Fibroblast of lung (primary cell): Measurements from ENCODE around the gene TMEM33. TPM values are rescaled to one million over a fixed set of nuclear protein-coding genes. Genes with fewer than 3 reads are reported as not detected.

Source experiments
- DNase-seq, 2 donors: peaks; one replicate each; pipeline versions ENCODE4 v3.0.0 to v3.0.0-alpha.2; 2010; ENCODE audit warnings: low read depth in 2 of 2
- H2AFZ ChIP-seq: 2 replicates; pipeline ENCODE4 v1.5.1; 2012; ENCODE audit warnings: low read length, control low read depth, inconsistent platforms
- H3K27ac ChIP-seq: 2 replicates; pipeline ENCODE4 v1.5.1; 2011; ENCODE audit warnings: low read length, control low read depth; ENCODE audit not compliant: insufficient read depth
- H3K27me3 ChIP-seq: 2 replicates; pipeline ENCODE4 v1.5.1; 2011; ENCODE audit warnings: mild to moderate bottlenecking, low read length; ENCODE audit not compliant: control insufficient read depth, insufficient read depth
- H3K36me3 ChIP-seq: 2 replicates; pipeline ENCODE4 v1.5.1; 2011; ENCODE audit warnings: low read length; ENCODE audit not compliant: control insufficient read depth, insufficient read depth
- H3K4me1 ChIP-seq: 2 replicates; pipeline ENCODE4 v1.5.1; 2011; ENCODE audit warnings: low read length; ENCODE audit not compliant: control insufficient read depth, insufficient read depth; ENCODE audit errors: extremely low read depth
- H3K4me2 ChIP-seq: 2 replicates; pipeline ENCODE4 v1.5.1; 2011; ENCODE audit warnings: low read length, control low read depth; ENCODE audit not compliant: insufficient read depth; ENCODE audit errors: extremely low read depth
- H3K4me3 ChIP-seq, 4 experiments: fragments of 200-600 bp in 1 of 4; sonication (generic) in 1 of 4; replicated peaks in 1 of 4; 2 replicates each; pipeline ENCODE4 v1.5.1; 2011 to 2016; ENCODE audit warnings: low read length in 4 of 4, low read depth in 3 of 4, mild to moderate bottlenecking in 3 of 4, control low read depth in 2 of 4, inconsistent platforms in 1 of 4, mixed read lengths in 1 of 4; ENCODE audit not compliant: insufficient read depth in 1 of 4; ENCODE audit errors: control extremely low read depth in 1 of 4
- H3K79me2 ChIP-seq: 2 replicates; pipeline ENCODE4 v1.5.1; 2012; ENCODE audit warnings: mild to moderate bottlenecking, low read length, inconsistent platforms; ENCODE audit not compliant: control insufficient read depth, insufficient read depth
- H3K9ac ChIP-seq: 2 replicates; pipeline ENCODE4 v1.5.1; 2011; ENCODE audit warnings: mild to moderate bottlenecking, low read length, control low read depth; ENCODE audit not compliant: insufficient read depth
- H3K9me3 ChIP-seq: 2 replicates; pipeline ENCODE4 v1.5.1; 2012; ENCODE audit warnings: low read depth, low read length; ENCODE audit not compliant: control insufficient read depth, insufficient read depth
- H4K20me1 ChIP-seq: 2 replicates; pipeline ENCODE4 v1.5.1; 2011; ENCODE audit warnings: low read length; ENCODE audit not compliant: control insufficient read depth, insufficient read depth; ENCODE audit errors: extremely low read depth
- CTCF ChIP-seq, 2 donors: IDR thresholded peaks in 1 of 2; conservative IDR thresholded peaks in 1 of 2; 1 replicate in 1 of 2; 2 replicates in 1 of 2; pipeline ENCODE4 v1.5.1; 2011 to 2012; ENCODE audit warnings: low read length in 2 of 2, control low read depth in 1 of 2, inconsistent platforms in 1 of 2, low read depth in 1 of 2, mild to moderate bottlenecking in 1 of 2
- EZH2 ChIP-seq: IDR thresholded peaks from 2 replicates; pipeline ENCODE4 v1.5.1; 2012; ENCODE audit warnings: low read length, control low read depth, mild to moderate bottlenecking; ENCODE audit errors: missing control alignments
- polyA plus RNA-seq, 2 donors: library from polyadenylated mRNA; depleted of rRNA in 1 of 2; stranded (reverse) in 1 of 2; unstranded in 1 of 2; fragments of >200 nt; gene quantifications; 2 replicates each; pipeline ENCODE4 v1.2.1, GENCODE V29; 2011 to 2012; ENCODE audit warnings: missing spikeins in 1 of 2
- total RNA-seq: library from RNA; depleted of rRNA; stranded (reverse); fragments of >200 nt; gene quantifications from 2 replicates; pipeline ENCODE4 v1.2.1, GENCODE V29; 2014

TMEM33 gene
- total and polyA plus RNA-seq, 2 donors (not counting 1 experiment from before 2014, with no cell fraction given), result 39.0 to 39.3 TPM

GRCh38 chr4:41976775-41977516 is 41.7 kb downstream of the TMEM33 start:
- H3K9me3 ChIP-seq, result no peaks in the 10 kb centered on the region
- DNase-seq, result no peak
- no peaks in the 10 kb centered on the region for H4K20me1 ChIP-seq
- TF ChIP-seq EZH2, result no peak
- TF ChIP-seq CTCF (conservative IDR thresholded peaks at IDR 0.05 in 1 of 2, IDR thresholded peaks at IDR 0.05 in 1 of 2; ENCODE audit: low read depth in 1 of 2, low read length in 2 of 2), result no peak
- no peak overlapping the region for H3K9ac ChIP-seq
- H3K4me3 ChIP-seq, result no peak overlapping the region
- no peak overlapping the region for H3K4me2 ChIP-seq
- H3K27ac ChIP-seq, result no peak overlapping the region
- H3K4me1 ChIP-seq, result peaks cover 4% of the 10 kb centered on the region
- H2AFZ ChIP-seq, result no peak overlapping the region
- no peaks in the 10 kb centered on the region for H3K27me3 ChIP-seq
- no peaks in the 10 kb centered on the region for H3K36me3 ChIP-seq
- no peaks in the 10 kb centered on the region for H3K79me2 ChIP-seq

- DNase-seq, result peak; percentile 2 to 48
Measured at GRCh38 chr4:41977709-41978108, 42.5 kb downstream of the TMEM33 start.

GRCh38 chr4:41981456-41981855 is 46.2 kb downstream of the TMEM33 start, which contains the start of gene DCAF4L1:
DCAF4L1 (plus strand) TSS chr4:41981756; CDS start chr4:41981793, 37 bp downstream.
- no peak within 1 kb of the TSS for H3K9ac ChIP-seq
- H3K4me3 ChIP-seq, result no peak within 1 kb of the TSS
- H3K27me3 ChIP-seq, result no peaks in the 10 kb centered on the region
- peaks cover 4% of the 10 kb centered on the region for H3K4me1 ChIP-seq
- H3K9me3 ChIP-seq, result no peaks in the 10 kb centered on the region
- H3K36me3 ChIP-seq, result no peaks in the 10 kb centered on the region
- H3K4me2 ChIP-seq, result no peak within 1 kb of the TSS
- H4K20me1 ChIP-seq, result no peaks in the 10 kb centered on the region
- TF ChIP-seq EZH2, result no peak
- TF ChIP-seq CTCF (conservative IDR thresholded peaks at IDR 0.05 in 1 of 2, IDR thresholded peaks at IDR 0.05 in 1 of 2; ENCODE audit: low read depth in 1 of 2, low read length in 2 of 2), result no peak
- H2AFZ ChIP-seq, result no peak within 1 kb of the TSS
- DNase-seq, result no peak
- H3K79me2 ChIP-seq, result no peaks in the 10 kb centered on the region
- H3K27ac ChIP-seq, result no peak within 1 kb of the TSS

More at GRCh38 chr4:41977709-41978108, 42.5 kb downstream of the TMEM33 start:
- no peaks in the 10 kb centered on the region for H3K36me3 ChIP-seq
- peak overlapping the region; percentile 46 for H2AFZ ChIP-seq
- peaks cover 4% of the 10 kb centered on the region for H3K4me1 ChIP-seq
- TF ChIP-seq EZH2 (no peak), CTCF (conservative IDR thresholded peaks at IDR 0.05 in 1 of 2, IDR thresholded peaks at IDR 0.05 in 1 of 2; ENCODE audit: low read depth in 1 of 2, low read length in 2 of 2) (no peak)
- H3K4me2 ChIP-seq, result no peak overlapping the region
- H3K4me3 ChIP-seq, result no peak overlapping the region
- no peaks in the 10 kb centered on the region for H3K9me3 ChIP-seq
- H3K9ac ChIP-seq, result no peak overlapping the region
- H3K27me3 ChIP-seq, result no peaks in the 10 kb centered on the region
- no peaks in the 10 kb centered on the region for H3K79me2 ChIP-seq
- H4K20me1 ChIP-seq, result no peaks in the 10 kb centered on the region
- no peak overlapping the region for H3K27ac ChIP-seq
